ENCODE results near the gene MYOF.
"Not testable (repeated sequence)": the region's sequence is repeated elsewhere in the genome, so short reads cannot be mapped to it uniquely, and the experiment has no call there.

MYOF gene

GRCh38 chr10:93471110-93471651 is 11.0 kb downstream of the MYOF start:
- H3K36me3 ChIP-seq (replicated peaks) = peaks cover 41% of the 10 kb centered on the region
- in situ Hi-C loops (cut with HindIII; ENCODE audit: low pct_ligation_motif_present, low sequenced_read_pairs) = no loop called here
- no peaks in the 10 kb centered on the region for H3K27me3 ChIP-seq (replicated peaks)
- H3K27ac ChIP-seq = peak overlapping the region; percentile 85
- no peak for TF ChIP-seq CTCF (IDR thresholded peaks at IDR 0.05; ENCODE audit: low read depth, low read length, missing control alignments)
- peak; percentile 91 for DNase-seq
- H3K4me3 ChIP-seq (ENCODE audit: low read depth, low read length) = no peak overlapping the region

- DNase-seq = no peak
- H3K27ac ChIP-seq = peak overlapping the region; percentile 92
- H3K4me3 ChIP-seq (ENCODE audit: low read depth, low read length) = no peak overlapping the region
- in situ Hi-C loops (cut with HindIII; ENCODE audit: low pct_ligation_motif_present, low sequenced_read_pairs) = no loop called here
- H3K36me3 ChIP-seq (replicated peaks) = peaks cover 36% of the 10 kb centered on the region
- TF ChIP-seq CTCF (IDR thresholded peaks at IDR 0.05; ENCODE audit: low read depth, low read length, missing control alignments) = no peak
- H3K27me3 ChIP-seq (replicated peaks) = no peaks in the 10 kb centered on the region
These were observed 12.7 kb downstream of the MYOF start for GRCh38 chr10:93469454-93469853.

- in situ Hi-C loops (cut with HindIII; ENCODE audit: low pct_ligation_motif_present, low sequenced_read_pairs) = no loop called here
- Histone ChIP-seq H3K36me3 (replicated peaks) (peaks cover 29% of the 10 kb centered on the region), H3K27ac (peak overlapping the region; percentile 92), H3K4me3 (ENCODE audit: low read depth, low read length) (no peak overlapping the region), H3K27me3 (replicated peaks) (no peaks in the 10 kb centered on the region)
- TF ChIP-seq CTCF (IDR thresholded peaks at IDR 0.05; ENCODE audit: low read depth, low read length, missing control alignments) = peak; percentile 33
- DNase-seq = peak; percentile 90
These were observed 13.5 kb downstream of the MYOF start for GRCh38 chr10:93468461-93469213.

- Histone ChIP-seq H3K36me3 (replicated peaks) (peaks cover 29% of the 10 kb centered on the region), H3K27ac (peak overlapping the region; percentile 92)
- in situ Hi-C loops (cut with HindIII; ENCODE audit: low pct_ligation_motif_present, low sequenced_read_pairs); H3K27me3 ChIP-seq (replicated peaks); H3K4me3 ChIP-seq (ENCODE audit: low read depth, low read length); DNase-seq: not testable (repeated sequence)
These were observed 14.5 kb downstream of the MYOF start for GRCh38 chr10:93467635-93468034.

- DNase-seq = peak; percentile 89
- no peak for TF ChIP-seq CTCF (IDR thresholded peaks at IDR 0.05; ENCODE audit: low read depth, low read length, missing control alignments)
- peak overlapping the region; percentile 90 for H3K27ac ChIP-seq
- in situ Hi-C loops (cut with HindIII; ENCODE audit: low pct_ligation_motif_present, low sequenced_read_pairs) = no loop called here
- H3K36me3 ChIP-seq (replicated peaks) = peaks cover 26% of the 10 kb centered on the region
- H3K4me3 ChIP-seq (ENCODE audit: low read depth, low read length) = no peak overlapping the region
- no peaks in the 10 kb centered on the region for H3K27me3 ChIP-seq (replicated peaks)
These were observed 16.1 kb downstream of the MYOF start for GRCh38 chr10:93465806-93466675.

GRCh38 chr10:93464776-93465388 is 17.3 kb downstream of the MYOF start:
- Histone ChIP-seq H3K36me3 (replicated peaks) (peaks cover 29% of the 10 kb centered on the region), H3K4me3 (ENCODE audit: low read depth, low read length) (no peak overlapping the region), H3K27me3 (replicated peaks) (no peaks in the 10 kb centered on the region), H3K27ac (peak overlapping the region; percentile 90)
- in situ Hi-C loops (cut with HindIII; ENCODE audit: low pct_ligation_motif_present, low sequenced_read_pairs) = no loop called here
- no peak for DNase-seq
- no peak for TF ChIP-seq CTCF (IDR thresholded peaks at IDR 0.05; ENCODE audit: low read depth, low read length, missing control alignments)

Data from brain microvascular endothelial cell (primary cell).